H9 (cell line): Measurements from ENCODE around the gene NR1D1. TPM values are rescaled to one million over a fixed set of nuclear protein-coding genes. Genes with fewer than 3 reads are reported as not detected.

Experiments
- DNase-seq: peaks from one replicate; pipeline ENCODE4 v3.0.0-alpha.2; 2017
- H2AFZ ChIP-seq: one replicate; pipeline ENCODE4 v1.6.1; 2013; ENCODE audit warnings: mild to moderate bottlenecking, low read length, control low read depth, moderate library complexity
- H2AK5ac ChIP-seq: 2 replicates; pipeline ENCODE4 v1.6.1; 2013; ENCODE audit warnings: low read length, control low read depth, mixed read lengths; ENCODE audit not compliant: insufficient read length
- H2BK120ac ChIP-seq: one replicate; pipeline ENCODE4 v1.6.1; 2013; ENCODE audit warnings: low read depth, mild to moderate bottlenecking, low read length, control low read depth, inconsistent platforms; ENCODE audit not compliant: poor library complexity, severe bottlenecking
- H2BK12ac ChIP-seq: 2 replicates; pipeline ENCODE4 v1.6.1; 2013; ENCODE audit warnings: low read length, control low read depth, mixed read lengths, low read depth; ENCODE audit not compliant: insufficient read length
- H2BK15ac ChIP-seq: 2 replicates; pipeline ENCODE4 v1.6.1; 2013; ENCODE audit warnings: low read depth, low read length, control low read depth
- H2BK20ac ChIP-seq: one replicate; pipeline ENCODE4 v1.6.1; 2013; ENCODE audit warnings: low read depth, mild to moderate bottlenecking, low read length, control low read depth, inconsistent platforms; ENCODE audit not compliant: poor library complexity, severe bottlenecking
- H2BK5ac ChIP-seq: 2 replicates; pipeline ENCODE4 v1.6.1; 2013; ENCODE audit warnings: low read length, control low read depth, mixed read lengths; ENCODE audit not compliant: insufficient read length
- H3K14ac ChIP-seq: 2 replicates; pipeline ENCODE4 v1.6.1; 2013; ENCODE audit warnings: low read length, control low read depth; ENCODE audit not compliant: insufficient read depth
- H3K18ac ChIP-seq: 2 replicates; pipeline ENCODE4 v1.6.1; 2013; ENCODE audit warnings: low read depth, mild to moderate bottlenecking, mixed read lengths, low read length, control low read depth; ENCODE audit not compliant: insufficient read length
- H3K23ac ChIP-seq: 2 replicates; pipeline ENCODE4 v1.6.1; 2013; ENCODE audit warnings: low read length, control low read depth, mixed read lengths, low read depth; ENCODE audit not compliant: insufficient read length
- H3K23me2 ChIP-seq: 2 replicates; pipeline ENCODE4 v1.6.1; 2013; ENCODE audit warnings: low read depth, mild to moderate bottlenecking, mixed read lengths, low read length, control low read depth; ENCODE audit not compliant: insufficient read length, poor library complexity, severe bottlenecking
- H3K27ac ChIP-seq: 2 replicates; pipeline ENCODE4 v1.5.1; 2013; ENCODE audit warnings: low read length, control low read depth, mixed read lengths, low read depth; ENCODE audit not compliant: insufficient read length
- H3K27me3 ChIP-seq: 2 replicates; pipeline ENCODE4 v1.6.1; 2013; ENCODE audit warnings: low read length, control low read depth, inconsistent platforms; ENCODE audit not compliant: insufficient read depth
- H3K4ac ChIP-seq: 2 replicates; pipeline ENCODE4 v1.6.1; 2013; ENCODE audit warnings: low read depth, mild to moderate bottlenecking, control low read depth, inconsistent platforms, low read length, moderate library complexity
- H3K4me1 ChIP-seq: 2 replicates; pipeline ENCODE4 v1.6.1; 2013; ENCODE audit warnings: low read length, control low read depth, inconsistent platforms; ENCODE audit not compliant: insufficient read depth
- H3K4me2 ChIP-seq: 2 replicates; pipeline ENCODE4 v1.6.1; 2013; ENCODE audit warnings: low read length, control low read depth, mixed read lengths; ENCODE audit not compliant: insufficient read length, insufficient read depth
- H3K56ac ChIP-seq: 2 replicates; pipeline ENCODE4 v1.6.1; 2013; ENCODE audit warnings: low read depth, mild to moderate bottlenecking, mixed read lengths, low read length, control low read depth; ENCODE audit not compliant: insufficient read length
- H3K79me1 ChIP-seq: 2 replicates; pipeline ENCODE4 v1.6.1; 2013; ENCODE audit warnings: low read depth, mild to moderate bottlenecking, moderate library complexity, low read length, control low read depth, inconsistent platforms; ENCODE audit not compliant: insufficient read depth, poor library complexity, severe bottlenecking
- H3K79me2 ChIP-seq: 2 replicates; pipeline ENCODE4 v1.6.1; 2013; ENCODE audit warnings: low read length, control low read depth, inconsistent platforms; ENCODE audit not compliant: insufficient read depth
- H3K9ac ChIP-seq: 2 replicates; pipeline ENCODE4 v1.6.1; 2013; ENCODE audit warnings: low read length, control low read depth, mixed read lengths; ENCODE audit not compliant: insufficient read length; ENCODE audit errors: extremely low read depth
- H3K9me3 ChIP-seq: one replicate; pipeline ENCODE4 v1.6.1; 2013; ENCODE audit warnings: low read depth, low read length, inconsistent platforms; ENCODE audit not compliant: control insufficient read depth
- H3T11ph ChIP-seq: one replicate; pipeline ENCODE4 v1.6.1; 2013; ENCODE audit warnings: mild to moderate bottlenecking, low read length, control low read depth, inconsistent platforms
- H4K20me1 ChIP-seq: one replicate; pipeline ENCODE4 v1.6.1; 2013; ENCODE audit not compliant: control insufficient read depth, insufficient read length, insufficient read depth
- H4K5ac ChIP-seq: 2 replicates; pipeline ENCODE4 v1.6.1; 2013; ENCODE audit warnings: low read depth, mild to moderate bottlenecking, mixed read lengths, low read length, control low read depth; ENCODE audit not compliant: insufficient read length
- H4K8ac ChIP-seq: replicated peaks from 2 replicates; pipeline ENCODE4 v1.6.1; 2013; ENCODE audit warnings: low read length, control low read depth, mixed read lengths, low read depth; ENCODE audit not compliant: insufficient read length
- H4K91ac ChIP-seq: 2 replicates; pipeline ENCODE4 v1.6.1; 2013; ENCODE audit warnings: low read depth, mild to moderate bottlenecking, moderate library complexity, mixed read lengths, low read length, control low read depth; ENCODE audit not compliant: insufficient read length
- H3K27ac Mint-ChIP-seq, 3 experiments: 2 replicates in 2 of 3; 3 replicates in 1 of 3; pipeline ENCODE4 v1.8.0; 2020 to 2021; ENCODE audit warnings: mixed read lengths in 3 of 3, mild to moderate bottlenecking in 1 of 3, moderate library complexity in 1 of 3
- H3K27me3 Mint-ChIP-seq: 2 replicates; pipeline ENCODE4 v1.8.0; 2021; ENCODE audit warnings: low read depth, mild to moderate bottlenecking, moderate library complexity, mixed read lengths
- H3K36me3 Mint-ChIP-seq, 3 experiments: 2 replicates in 2 of 3; 3 replicates in 1 of 3; pipeline ENCODE4 v1.8.0; 2020 to 2021; ENCODE audit warnings: low read depth in 3 of 3, mixed read lengths in 3 of 3; ENCODE audit not compliant: insufficient read depth in 1 of 3
- H3K4me1 Mint-ChIP-seq, 2 experiments: 2 replicates each; pipeline ENCODE4 v1.8.0; 2020; ENCODE audit warnings: mixed read lengths in 2 of 2
- H3K4me3 Mint-ChIP-seq, 2 experiments: 2 replicates in 1 of 2; 3 replicates in 1 of 2; pipeline ENCODE4 v1.8.0; 2020 to 2021; ENCODE audit warnings: mild to moderate bottlenecking in 2 of 2, mixed read lengths in 2 of 2, moderate library complexity in 1 of 2
- H3K9me3 Mint-ChIP-seq, 2 experiments: 2 replicates in 1 of 2; 3 replicates in 1 of 2; pipeline ENCODE4 v1.8.0; 2020; ENCODE audit warnings: mild to moderate bottlenecking in 2 of 2, mixed read lengths in 2 of 2, moderate library complexity in 1 of 2
- WGBS: extraction: QIAGEN DNeasy Blood & Tissue Kit; methylation state at CpG from one replicate; pipeline ENCODE4 v1.1.7; 2013; ENCODE audit warnings: missing lambda C conversion rate, low lambda C conversion rate, mixed read lengths; ENCODE audit not compliant: insufficient read length; ENCODE audit errors: extremely low coverage; 5-methylcytosine and 5-hydroxymethylcytosine counted together
- total RNA-seq: library from RNA; stranded (reverse); gene quantifications from 2 replicates; pipeline ENCODE4 v1.2.1, GENCODE V29; 2021
- TF ChIP-seq, protein P1 (sequence below): fragments of 200-600 bp; sonication (generic); conservative IDR thresholded peaks from 3 replicates; pipeline ENCODE4 v1.8.0; 2021; ENCODE audit warnings: antibody characterized with exemption, mild to moderate bottlenecking

NR1D1 gene
- total RNA-seq, 1 experiment from 2014 or later = 8.6 TPM

DNA sequence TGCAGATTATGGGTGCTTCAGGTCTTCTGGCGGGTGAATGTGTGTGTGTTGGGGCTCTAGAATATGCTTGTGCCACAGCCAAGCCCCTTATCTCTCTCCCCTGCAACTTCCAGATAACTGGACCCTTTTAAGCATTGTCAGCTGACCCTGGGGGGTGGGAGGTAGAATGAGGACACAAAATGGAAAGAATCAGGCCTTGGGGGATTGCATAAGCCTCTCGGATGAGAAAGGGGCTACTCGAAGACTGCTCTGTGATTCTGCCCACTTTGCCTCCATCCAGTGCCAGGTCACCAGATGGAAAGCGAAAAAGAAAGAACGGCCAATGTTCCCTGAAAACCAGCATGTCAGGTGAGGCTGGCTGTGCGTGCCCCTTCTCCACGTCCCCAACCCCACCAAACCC, 23.8 kb downstream of the NR1D1 start:
- Histone ChIP-seq H3T11ph (no peak overlapping the region), H3K9ac (no peak overlapping the region), H3K9me3 (no peaks in the 10 kb centered on the region), H2AFZ (no peak overlapping the region), H3K79me2 (no peaks in the 10 kb centered on the region), H2BK15ac (no peak overlapping the region), H4K5ac (no peak overlapping the region), H4K91ac (no peak overlapping the region), H3K27me3 (no peaks in the 10 kb centered on the region), H2AK5ac (no peak overlapping the region), H2BK5ac (no peak overlapping the region), H3K14ac (no peak overlapping the region), H3K23me2 (no peaks in the 10 kb centered on the region), H3K56ac (no peak overlapping the region), H3K4me1 (peaks cover 2% of the 10 kb centered on the region; the same call in 1 of the 2 replicates), H3K79me1 (no peaks in the 10 kb centered on the region), H3K27ac (no peak overlapping the region), H3K23ac (no peak overlapping the region), H4K8ac (no peak overlapping the region), H3K4me2 (no peak overlapping the region), H2BK20ac (no peak overlapping the region), H4K20me1 (no peaks in the 10 kb centered on the region), H3K4ac (no peak overlapping the region), H3K18ac (no peak overlapping the region), H2BK120ac (no peak overlapping the region), H2BK12ac (no peak overlapping the region)
- Mint-ChIP-seq H3K4me1 (peaks cover 26 to 41% of the 10 kb centered on the region in 2 experiments), H3K36me3 (peaks cover 0 to 7% (median 4%) of the 10 kb centered on the region in 3 experiments; a peak in 2 of 7 replicates), H3K27me3 (no peaks in the 10 kb centered on the region; the same call in 1 of the 2 replicates), H3K4me3 (no peak overlapping the region), H3K27ac (no peak overlapping the region; a peak in 1 of 7 replicates), H3K9me3 (no peaks in the 10 kb centered on the region)
- TF ChIP-seq, protein P1, sequence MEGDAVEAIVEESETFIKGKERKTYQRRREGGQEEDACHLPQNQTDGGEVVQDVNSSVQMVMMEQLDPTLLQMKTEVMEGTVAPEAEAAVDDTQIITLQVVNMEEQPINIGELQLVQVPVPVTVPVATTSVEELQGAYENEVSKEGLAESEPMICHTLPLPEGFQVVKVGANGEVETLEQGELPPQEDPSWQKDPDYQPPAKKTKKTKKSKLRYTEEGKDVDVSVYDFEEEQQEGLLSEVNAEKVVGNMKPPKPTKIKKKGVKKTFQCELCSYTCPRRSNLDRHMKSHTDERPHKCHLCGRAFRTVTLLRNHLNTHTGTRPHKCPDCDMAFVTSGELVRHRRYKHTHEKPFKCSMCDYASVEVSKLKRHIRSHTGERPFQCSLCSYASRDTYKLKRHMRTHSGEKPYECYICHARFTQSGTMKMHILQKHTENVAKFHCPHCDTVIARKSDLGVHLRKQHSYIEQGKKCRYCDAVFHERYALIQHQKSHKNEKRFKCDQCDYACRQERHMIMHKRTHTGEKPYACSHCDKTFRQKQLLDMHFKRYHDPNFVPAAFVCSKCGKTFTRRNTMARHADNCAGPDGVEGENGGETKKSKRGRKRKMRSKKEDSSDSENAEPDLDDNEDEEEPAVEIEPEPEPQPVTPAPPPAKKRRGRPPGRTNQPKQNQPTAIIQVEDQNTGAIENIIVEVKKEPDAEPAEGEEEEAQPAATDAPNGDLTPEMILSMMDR = no peak
- no peak for DNase-seq
- no CpG with 5 or more reads among the region's 7 CpGs for WGBS
